Adipocyte (in vitro differentiated cells): ENCODE results near the gene ANAPC10.
A peak's percentile ranks its signal among the peaks of the same experiment; 100 is the strongest.
"Not testable (repeated sequence)": the region's sequence is repeated elsewhere in the genome, so short reads cannot be mapped to it uniquely, and the experiment has no call there.

ENCODE experiments used
- DNase-seq: peaks from one replicate; pipeline ENCODE4 v3.0.0-alpha.2; 2015; ENCODE audit warnings: low read depth
- H3K27me3 ChIP-seq: replicated peaks from 2 replicates; pipeline ENCODE4 v1.7.0; 2013; ENCODE audit warnings: mild to moderate bottlenecking, low read length, moderate library complexity; ENCODE audit not compliant: control insufficient read depth, insufficient read depth
- H3K36me3 ChIP-seq: 2 replicates; pipeline ENCODE4 v1.7.0; 2013; ENCODE audit warnings: low read length, mild to moderate bottlenecking, moderate library complexity; ENCODE audit not compliant: control insufficient read depth, insufficient read depth, severe bottlenecking
- H3K4me1 ChIP-seq: 2 replicates; pipeline ENCODE4 v1.7.0; 2013; ENCODE audit warnings: mild to moderate bottlenecking, low read length, moderate library complexity; ENCODE audit not compliant: control insufficient read depth, insufficient read depth
- H3K4me3 ChIP-seq: 2 replicates; pipeline ENCODE4 v1.7.0; 2013; ENCODE audit warnings: mild to moderate bottlenecking, low read length, moderate library complexity
- H3K9ac ChIP-seq: 2 replicates; pipeline ENCODE4 v1.7.0; 2013; ENCODE audit warnings: mild to moderate bottlenecking, low read length, moderate library complexity
- H3K9me3 ChIP-seq: 2 replicates; pipeline ENCODE4 v1.7.0; 2013; ENCODE audit warnings: mild to moderate bottlenecking, low read length, moderate library complexity; ENCODE audit not compliant: control insufficient read depth

The ANAPC10 gene

GRCh38 chr4:145097821-145098674, at the start of gene ANAPC10, which contains the start of gene ABCE1:
Gene ANAPC10, minus strand, starts transcription at chr4:145098196. Its CDS starts 2,097 bp downstream, at chr4:145096099.
Gene ABCE1, plus strand, starts transcription at chr4:145098311. Its CDS starts 6,102 bp downstream, at chr4:145104413.
- H3K9me3 ChIP-seq = peaks cover 14% of the 10 kb centered on the region
- peak; percentile 100 for DNase-seq
- H3K27me3 ChIP-seq = no peaks in the 10 kb centered on the region
- H3K36me3 ChIP-seq = peaks cover 27% of the 10 kb centered on the region
- H3K4me1 ChIP-seq = peaks cover 32% of the 10 kb centered on the region
- peak within 1 kb of the TSS; percentile 99 for H3K4me3 ChIP-seq
- peak within 1 kb of the TSS; percentile 99 for H3K9ac ChIP-seq

GRCh38 chr4:145136219-145136618, 38.2 kb upstream of the ANAPC10 start:
- H3K9me3 ChIP-seq, H3K27me3 ChIP-seq, DNase-seq, H3K4me3 ChIP-seq, H3K9ac ChIP-seq: not testable (repeated sequence)
- H3K36me3 ChIP-seq = peaks cover 57% of the 10 kb centered on the region
- H3K4me1 ChIP-seq = peaks cover 16% of the 10 kb centered on the region

- Histone ChIP-seq H3K36me3 (peaks cover 49% of the 10 kb centered on the region), H3K4me3 (no peak overlapping the region), H3K4me1 (peaks cover 28% of the 10 kb centered on the region), H3K9me3 (no peaks in the 10 kb centered on the region), H3K9ac (no peak overlapping the region), H3K27me3 (no peaks in the 10 kb centered on the region)
- DNase-seq = no peak
Observed at GRCh38 chr4:145132511-145133098, 34.6 kb upstream of the ANAPC10 start.

- H3K36me3 ChIP-seq = peaks cover 49% of the 10 kb centered on the region
- no peak overlapping the region for H3K4me3 ChIP-seq
- H3K4me1 ChIP-seq = peaks cover 28% of the 10 kb centered on the region
- H3K9me3 ChIP-seq = no peaks in the 10 kb centered on the region
- no peaks in the 10 kb centered on the region for H3K27me3 ChIP-seq
- no peak for DNase-seq
- H3K9ac ChIP-seq = no peak overlapping the region
Observed at GRCh38 chr4:145131848-145132247, 33.9 kb upstream of the ANAPC10 start.

- peak; percentile 74 for DNase-seq
- peak overlapping the region; percentile 39 for H3K4me3 ChIP-seq
- H3K36me3 ChIP-seq = peaks cover 57% of the 10 kb centered on the region
Observed at GRCh38 chr4:145130788-145131399, 32.9 kb upstream of the ANAPC10 start.

GRCh38 chr4:145130130-145130529, 32.1 kb upstream of the ANAPC10 start:
- peaks cover 28% of the 10 kb centered on the region for H3K4me1 ChIP-seq
- no peak overlapping the region for H3K9ac ChIP-seq
- no peak overlapping the region for H3K4me3 ChIP-seq
- H3K27me3 ChIP-seq = no peaks in the 10 kb centered on the region
- no peak for DNase-seq
- H3K36me3 ChIP-seq = peaks cover 57% of the 10 kb centered on the region
- H3K9me3 ChIP-seq = no peaks in the 10 kb centered on the region

More at GRCh38 chr4:145130788-145131399, 32.9 kb upstream of the ANAPC10 start:
- peak overlapping the region; percentile 14 for H3K9ac ChIP-seq
- H3K27me3 ChIP-seq = no peaks in the 10 kb centered on the region
- H3K4me1 ChIP-seq = peaks cover 28% of the 10 kb centered on the region
- H3K9me3 ChIP-seq = no peaks in the 10 kb centered on the region

- Histone ChIP-seq H3K36me3 (peaks cover 96% of the 10 kb centered on the region), H3K27me3 (no peaks in the 10 kb centered on the region), H3K4me3 (no peak overlapping the region), H3K4me1 (peaks cover 5% of the 10 kb centered on the region), H3K9me3 (no peaks in the 10 kb centered on the region), H3K9ac (no peak overlapping the region)
- DNase-seq = no peak
Observed at GRCh38 chr4:145125396-145125795, 27.4 kb upstream of the ANAPC10 start.

GRCh38 chr4:145108128-145108527, 10.1 kb upstream of the ANAPC10 start:
- peaks cover 88% of the 10 kb centered on the region for H3K36me3 ChIP-seq

GRCh38 chr4:145107126-145107525, 9.1 kb upstream of the ANAPC10 start:
- H3K4me3 ChIP-seq = no peak overlapping the region
- H3K9ac ChIP-seq = no peak overlapping the region
- no peaks in the 10 kb centered on the region for H3K4me1 ChIP-seq
- H3K27me3 ChIP-seq = no peaks in the 10 kb centered on the region
- DNase-seq = no peak
- peaks cover 78% of the 10 kb centered on the region for H3K36me3 ChIP-seq
- H3K9me3 ChIP-seq = no peaks in the 10 kb centered on the region

More at GRCh38 chr4:145108128-145108527, 10.1 kb upstream of the ANAPC10 start:
- DNase-seq = no peak
- no peak overlapping the region for H3K9ac ChIP-seq
- H3K27me3 ChIP-seq = no peaks in the 10 kb centered on the region
- no peak overlapping the region for H3K4me3 ChIP-seq
- no peaks in the 10 kb centered on the region for H3K4me1 ChIP-seq
- H3K9me3 ChIP-seq = no peaks in the 10 kb centered on the region

- no peak for DNase-seq
- no peaks in the 10 kb centered on the region for H3K27me3 ChIP-seq
- H3K9ac ChIP-seq = no peak overlapping the region
- peaks cover 23% of the 10 kb centered on the region for H3K4me1 ChIP-seq
- no peaks in the 10 kb centered on the region for H3K9me3 ChIP-seq
- H3K36me3 ChIP-seq = peaks cover 43% of the 10 kb centered on the region
- no peak overlapping the region for H3K4me3 ChIP-seq
Observed at GRCh38 chr4:145103496-145103895, 5.5 kb upstream of the ANAPC10 start.

- Histone ChIP-seq H3K9me3 (no peaks in the 10 kb centered on the region), H3K36me3 (peaks cover 34% of the 10 kb centered on the region), H3K27me3 (no peaks in the 10 kb centered on the region), H3K4me3 (no peak overlapping the region), H3K9ac (no peak overlapping the region), H3K4me1 (peaks cover 23% of the 10 kb centered on the region)
- DNase-seq = no peak
Observed at GRCh38 chr4:145102619-145103018, 4.6 kb upstream of the ANAPC10 start.
